ENCODE data around the gene TRNP1.
"Not testable (repeated sequence)": the region's sequence is repeated elsewhere in the genome, so short reads cannot be mapped to it uniquely, and the experiment has no call there.

The TRNP1 gene, protein sequence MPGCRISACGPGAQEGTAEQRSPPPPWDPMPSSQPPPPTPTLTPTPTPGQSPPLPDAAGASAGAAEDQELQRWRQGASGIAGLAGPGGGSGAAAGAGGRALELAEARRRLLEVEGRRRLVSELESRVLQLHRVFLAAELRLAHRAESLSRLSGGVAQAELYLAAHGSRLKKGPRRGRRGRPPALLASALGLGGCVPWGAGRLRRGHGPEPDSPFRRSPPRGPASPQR

DNA sequence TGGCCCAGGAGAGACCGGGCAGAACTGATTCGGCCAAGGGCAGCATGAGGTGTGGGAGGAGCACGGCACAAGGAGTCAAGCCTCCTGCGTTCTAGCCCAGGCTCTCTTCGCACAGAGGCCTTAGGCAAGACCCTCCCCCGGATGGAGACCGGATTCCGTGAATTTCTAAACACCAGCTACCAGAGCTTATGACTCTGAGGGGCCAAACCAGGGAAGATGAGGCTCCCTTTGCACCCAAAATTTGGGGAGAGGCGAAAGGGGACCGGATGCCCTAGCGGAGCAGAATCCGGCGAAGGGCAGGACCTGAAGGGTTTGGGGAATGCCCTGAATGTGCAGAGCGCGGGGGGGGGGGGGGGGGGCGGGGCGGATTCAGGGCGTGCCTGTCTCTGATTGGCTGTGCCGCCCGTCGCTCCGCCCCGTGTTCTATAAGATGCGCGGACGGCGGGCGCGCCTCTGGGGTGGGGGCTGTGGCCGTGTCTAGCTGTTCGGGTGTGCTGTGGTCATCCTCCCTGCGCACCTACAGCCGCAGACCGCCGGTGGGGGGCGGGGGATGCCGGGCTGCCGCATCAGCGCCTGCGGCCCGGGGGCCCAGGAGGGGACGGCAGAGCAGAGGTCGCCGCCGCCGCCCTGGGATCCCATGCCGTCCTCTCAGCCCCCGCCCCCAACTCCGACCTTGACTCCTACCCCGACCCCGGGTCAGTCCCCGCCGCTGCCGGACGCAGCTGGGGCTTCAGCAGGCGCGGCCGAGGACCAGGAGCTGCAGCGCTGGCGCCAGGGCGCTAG, at the start of gene TRNP1:
TRNP1 (plus strand) TSS at position 456 of the 783 bp plus-strand sequence; CDS start at position 551, 95 bp downstream.
- DNase-seq (ENCODE audit: extremely low spot score, insufficient read length, low read depth) (peak; percentile 79), FAIRE-seq (no peak)

DNA sequence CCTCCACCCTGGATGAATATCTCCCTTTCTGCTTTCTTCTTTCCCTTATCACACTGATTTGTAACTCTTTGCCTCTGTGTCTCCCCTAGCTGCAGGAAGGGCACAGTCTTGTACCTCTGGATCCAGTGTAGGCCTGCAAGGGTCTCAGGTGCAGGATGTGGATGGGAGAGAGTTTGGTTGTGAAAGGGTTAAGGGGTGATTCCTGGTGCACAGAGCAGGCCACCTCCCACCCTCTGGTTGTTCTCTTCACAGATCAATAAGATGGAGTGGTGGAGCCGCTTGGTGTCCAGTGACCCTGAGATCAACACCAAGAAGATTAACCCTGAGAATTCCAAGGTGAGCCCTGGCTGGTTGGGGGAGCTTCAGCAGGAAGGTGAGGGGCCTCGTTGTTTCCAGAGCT, 48.4 kb upstream of the TRNP1 start:
- DNase-seq (ENCODE audit: extremely low spot score, insufficient read length, low read depth), result no peak
- FAIRE-seq, result no peak

DNA sequence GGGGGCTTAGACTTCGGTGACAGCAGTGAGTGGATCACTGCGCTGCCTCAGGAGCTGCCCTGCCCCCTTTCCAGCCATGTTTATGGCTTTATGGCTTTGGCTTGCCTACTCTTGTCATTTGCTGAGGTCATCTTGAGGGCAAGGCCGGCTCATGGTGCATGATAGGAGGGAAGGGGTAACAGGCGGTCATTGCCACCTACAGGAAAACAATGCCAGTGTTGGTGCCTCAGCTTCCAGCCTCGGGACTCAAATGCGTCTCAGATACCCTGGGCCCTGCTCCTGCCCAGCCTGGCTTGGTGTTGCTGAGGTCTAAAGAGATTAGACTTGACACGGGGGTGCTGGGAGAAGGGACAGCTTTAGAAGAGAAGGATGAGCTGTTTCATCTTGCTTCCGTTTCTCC, 47.8 kb upstream of the TRNP1 start:
- DNase-seq (ENCODE audit: extremely low spot score, insufficient read length, low read depth), result no peak
- no peak for FAIRE-seq

DNA sequence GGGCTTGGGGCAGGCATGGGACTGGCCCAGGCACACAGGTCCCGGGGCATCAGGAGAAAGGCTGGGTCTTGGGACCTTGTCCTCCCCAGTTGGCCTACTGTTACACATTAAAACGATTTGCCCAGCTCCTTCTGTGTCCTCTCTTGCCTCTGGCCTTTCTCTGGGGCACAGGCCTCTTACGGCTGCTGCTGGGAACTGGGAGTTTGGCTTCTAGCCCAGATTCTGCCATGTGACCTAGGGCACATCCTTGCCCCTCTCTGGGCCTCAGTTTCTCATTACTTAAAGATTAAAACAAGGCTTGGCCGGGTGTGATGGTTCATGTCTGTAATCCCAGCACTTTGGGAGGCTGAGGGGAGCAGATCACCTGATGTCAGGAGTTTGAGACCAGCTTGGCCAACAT, 47.2 kb upstream of the TRNP1 start:
- FAIRE-seq, result no peak
- DNase-seq (ENCODE audit: extremely low spot score, insufficient read length, low read depth), result no peak

DNA sequence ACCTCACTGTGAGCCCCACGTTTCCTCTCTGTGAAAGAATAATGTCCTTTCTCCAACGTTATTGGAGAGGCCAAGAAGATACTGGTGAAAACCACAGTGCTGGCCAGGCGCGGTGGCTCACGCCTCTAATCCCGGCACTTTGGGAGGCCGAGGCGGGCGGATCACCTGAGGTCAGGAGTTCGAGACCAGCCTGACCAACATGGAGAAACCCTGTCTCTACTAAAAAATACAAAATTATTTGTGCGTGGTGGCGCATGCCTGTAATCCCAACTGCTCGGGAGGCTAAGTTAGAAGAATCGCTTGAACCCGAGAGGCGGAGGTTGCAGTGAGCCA, 44.8 kb upstream of the TRNP1 start:
- not testable (repeated sequence) for FAIRE-seq; DNase-seq (ENCODE audit: extremely low spot score, insufficient read length, low read depth)

DNA sequence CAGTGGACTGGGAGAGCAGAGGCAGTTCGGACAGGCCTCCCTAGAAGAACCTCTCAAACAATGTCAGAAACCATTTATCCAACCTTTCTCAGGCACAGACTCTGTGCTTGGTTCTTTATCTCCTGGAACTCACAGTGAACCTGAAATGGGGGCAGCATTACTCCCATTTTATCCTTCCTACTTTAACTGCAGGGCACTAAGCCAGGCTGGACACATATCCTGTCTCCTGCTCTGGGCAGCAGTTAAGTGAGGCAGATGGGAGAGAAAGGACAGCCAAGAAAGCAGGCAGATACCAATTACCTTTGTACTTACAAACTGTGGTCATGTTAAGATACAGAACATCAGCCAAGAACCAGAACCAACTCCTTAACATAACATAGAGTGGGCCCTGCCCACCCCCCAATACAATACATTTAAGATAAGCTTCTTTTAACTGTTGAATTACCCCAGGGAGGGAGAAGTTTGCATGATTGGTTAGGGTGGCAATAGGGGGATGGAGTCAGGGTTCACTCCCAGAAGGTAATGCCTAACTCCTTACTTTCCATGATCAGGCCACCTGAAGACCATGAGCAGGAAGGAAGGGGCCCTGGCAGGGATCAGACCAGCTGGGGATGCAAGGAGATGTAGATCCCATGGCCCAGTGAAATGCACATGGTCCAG, 44.1 kb upstream of the TRNP1 start:
- no peak for FAIRE-seq
- DNase-seq (ENCODE audit: extremely low spot score, insufficient read length, low read depth), result no peak

DNA sequence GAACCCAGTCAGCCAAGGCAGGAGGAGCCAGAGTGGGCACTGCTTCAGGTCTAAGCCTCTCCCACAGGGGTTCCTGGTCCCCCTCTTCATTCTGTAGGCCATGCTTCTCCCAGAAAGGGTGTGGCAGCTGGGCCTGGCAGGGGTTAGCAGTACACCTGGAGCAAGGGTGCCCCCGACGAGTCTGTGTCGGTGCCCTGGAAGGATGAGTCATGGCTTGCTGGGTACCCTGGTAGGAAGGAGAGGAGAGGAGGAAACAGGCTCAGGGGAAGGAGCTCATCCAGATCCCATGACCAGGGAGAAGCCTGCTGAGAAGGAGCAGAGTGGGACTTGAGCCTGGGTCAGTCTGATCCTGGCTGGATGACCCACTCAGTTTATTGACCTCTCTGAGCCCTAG, 43.6 kb upstream of the TRNP1 start:
- FAIRE-seq, result no peak

DNA sequence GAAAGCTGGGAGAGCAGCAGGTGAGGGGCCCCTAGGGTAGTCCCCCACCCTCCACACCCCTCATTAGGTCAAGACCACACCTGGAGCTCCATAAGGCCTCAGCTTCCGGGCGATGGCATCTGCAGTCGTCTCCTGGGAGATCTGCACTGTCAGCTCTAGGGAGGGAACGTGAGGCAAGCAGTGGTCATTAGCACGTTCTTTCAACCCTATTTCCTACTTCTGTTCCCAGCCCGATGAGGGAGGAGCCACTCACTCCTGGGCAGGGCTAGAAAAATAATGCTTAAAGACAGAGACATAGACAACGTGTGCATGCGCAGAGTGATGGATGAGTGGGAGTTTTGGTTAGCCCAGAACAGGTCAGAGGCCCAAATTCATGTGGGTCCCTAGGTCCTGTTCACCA, 42.9 kb upstream of the TRNP1 start:
- no peak for FAIRE-seq
- DNase-seq (ENCODE audit: extremely low spot score, insufficient read length, low read depth), result no peak

More for the DNA sequence above, 43.6 kb upstream of the TRNP1 start:
- DNase-seq (ENCODE audit: extremely low spot score, insufficient read length, low read depth), result no peak

DNA sequence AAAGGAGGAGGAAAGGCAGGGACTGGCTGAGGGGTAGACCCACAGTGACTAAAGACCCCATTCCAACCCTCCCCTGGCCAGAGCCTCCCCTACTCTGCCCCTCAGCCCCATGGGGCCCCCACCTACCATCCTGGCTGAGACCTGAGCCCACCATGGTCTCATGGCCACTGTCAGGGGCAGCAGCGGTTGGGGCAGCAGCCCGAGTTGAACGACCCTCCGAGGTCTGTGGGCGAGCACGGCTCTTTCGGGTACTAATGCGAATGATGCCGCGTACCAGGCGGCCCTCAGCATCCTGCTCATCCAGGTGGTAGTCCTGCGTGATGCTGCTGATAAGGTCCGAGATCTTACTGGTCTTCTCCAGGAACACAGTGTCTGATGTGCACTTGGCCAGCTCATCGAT, 42.3 kb upstream of the TRNP1 start:
- FAIRE-seq, result no peak

DNA sequence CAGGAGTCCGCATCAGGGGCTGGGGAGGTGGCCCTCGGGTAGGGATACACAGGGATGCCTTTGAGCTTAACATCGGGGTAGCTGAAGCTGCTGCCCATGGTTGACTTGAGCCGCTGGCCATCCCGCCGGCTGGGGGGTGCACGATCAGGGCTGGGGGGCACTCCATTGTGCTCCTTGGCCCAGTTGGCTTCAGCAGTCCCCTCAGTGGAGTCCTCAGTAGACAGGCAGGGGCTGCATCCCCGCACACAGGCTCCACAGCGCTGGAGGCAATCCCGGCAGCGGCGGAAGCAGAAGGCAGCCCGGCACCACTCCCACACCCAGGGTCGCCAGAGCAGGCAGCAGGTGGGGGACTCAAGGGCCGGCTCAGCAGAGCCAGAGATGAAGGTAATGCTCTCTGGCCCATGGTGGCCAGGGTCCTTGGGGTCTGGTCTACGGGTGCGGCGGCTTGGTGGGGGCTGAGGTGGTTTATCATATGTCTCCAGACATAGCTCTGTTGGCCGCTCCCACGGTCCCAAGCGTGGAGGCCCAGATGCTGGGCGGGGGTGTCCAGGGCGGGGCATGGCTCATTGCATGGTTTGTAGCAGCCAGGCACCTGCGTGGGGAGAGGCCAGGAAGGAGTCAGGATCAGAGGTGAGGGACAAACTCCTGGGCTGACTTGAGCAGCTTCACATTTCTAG, 41.5 kb upstream of the TRNP1 start:
- FAIRE-seq (no peak), DNase-seq (ENCODE audit: extremely low spot score, insufficient read length, low read depth) (no peak)

More for the DNA sequence above, 42.3 kb upstream of the TRNP1 start:
- no peak for DNase-seq (ENCODE audit: extremely low spot score, insufficient read length, low read depth)

DNA sequence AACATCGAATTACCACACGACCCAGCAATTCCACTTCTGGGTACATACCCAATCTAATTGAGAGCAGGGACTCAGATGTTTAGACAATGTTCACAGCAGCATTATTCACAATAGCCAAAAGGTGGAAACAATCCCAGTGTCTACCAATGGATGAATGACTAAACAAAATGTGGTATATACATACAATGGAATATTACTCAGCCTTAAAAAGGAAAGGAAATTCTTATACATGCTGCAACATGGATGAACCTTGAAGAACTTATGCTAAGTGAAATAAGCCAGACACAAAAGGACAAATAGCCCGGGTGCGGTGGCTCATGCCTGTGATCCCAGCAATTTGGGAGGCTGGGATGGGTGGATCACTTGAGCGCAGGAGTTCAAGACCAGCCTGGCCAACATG, 40.1 kb upstream of the TRNP1 start:
- FAIRE-seq, result no peak
- DNase-seq (ENCODE audit: extremely low spot score, insufficient read length, low read depth), result no peak

DNA sequence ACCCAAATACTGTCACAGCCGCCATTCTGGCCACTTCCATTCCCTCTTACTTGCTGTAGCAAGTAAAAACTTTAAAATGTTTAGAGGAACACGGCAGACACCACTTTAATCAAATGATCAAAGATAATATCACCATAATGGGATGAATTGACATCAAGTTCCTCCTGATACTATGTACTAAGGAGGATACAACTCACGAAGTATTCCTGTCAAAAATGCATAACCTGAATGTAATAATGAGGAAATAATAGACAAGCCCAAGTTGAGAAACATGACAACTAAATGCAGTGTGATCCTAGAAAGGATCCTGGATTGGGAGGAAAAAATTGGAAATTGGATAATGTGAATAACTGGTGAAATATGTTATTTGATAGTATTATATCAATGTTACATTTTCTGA, 37.2 kb upstream of the TRNP1 start:
- no peak for FAIRE-seq

DNA sequence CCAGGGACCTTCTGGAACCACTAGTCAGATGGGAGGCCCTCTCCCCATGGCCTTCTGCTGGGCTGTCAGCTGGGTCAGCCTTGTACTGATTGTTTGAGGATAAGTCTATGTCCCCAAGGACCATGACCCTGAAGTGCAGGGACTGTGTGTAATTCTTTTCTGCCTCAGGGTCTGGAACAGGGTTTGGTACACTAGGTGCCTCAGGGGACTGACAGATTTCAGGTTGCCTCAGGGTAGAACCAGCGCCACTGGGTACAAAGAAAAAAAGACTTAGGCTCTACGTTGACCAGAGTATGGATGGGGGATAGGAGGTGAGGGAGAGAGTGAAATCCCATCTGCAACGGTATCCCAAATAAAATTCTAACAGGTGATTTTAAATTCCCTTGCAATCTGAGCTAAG, 36.2 kb upstream of the TRNP1 start:
- FAIRE-seq (no peak), DNase-seq (ENCODE audit: extremely low spot score, insufficient read length, low read depth) (no peak)

More for the DNA sequence above, 37.2 kb upstream of the TRNP1 start:
- DNase-seq (ENCODE audit: extremely low spot score, insufficient read length, low read depth), result no peak

DNA sequence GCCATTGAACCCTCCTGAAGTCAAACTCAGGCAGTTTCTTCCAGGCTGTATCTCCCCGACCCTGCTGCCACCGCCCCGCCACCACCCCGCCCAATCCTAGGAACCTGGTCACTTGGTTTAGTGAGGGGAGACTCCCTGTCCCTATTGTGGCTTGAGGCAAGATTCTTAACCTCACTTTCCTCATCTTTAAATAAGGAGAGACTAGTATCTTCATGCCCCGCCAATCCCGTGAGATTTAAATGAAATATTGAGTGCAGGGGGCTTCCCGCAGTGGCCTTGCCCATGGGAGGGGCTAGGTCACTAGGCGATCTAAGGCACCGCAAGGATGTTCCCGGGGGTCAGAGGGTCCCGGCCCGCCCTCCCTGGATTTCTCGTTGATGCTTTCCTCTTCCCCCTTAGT, 34.2 kb upstream of the TRNP1 start:
- FAIRE-seq (no peak), DNase-seq (ENCODE audit: extremely low spot score, insufficient read length, low read depth) (no peak)

DNA sequence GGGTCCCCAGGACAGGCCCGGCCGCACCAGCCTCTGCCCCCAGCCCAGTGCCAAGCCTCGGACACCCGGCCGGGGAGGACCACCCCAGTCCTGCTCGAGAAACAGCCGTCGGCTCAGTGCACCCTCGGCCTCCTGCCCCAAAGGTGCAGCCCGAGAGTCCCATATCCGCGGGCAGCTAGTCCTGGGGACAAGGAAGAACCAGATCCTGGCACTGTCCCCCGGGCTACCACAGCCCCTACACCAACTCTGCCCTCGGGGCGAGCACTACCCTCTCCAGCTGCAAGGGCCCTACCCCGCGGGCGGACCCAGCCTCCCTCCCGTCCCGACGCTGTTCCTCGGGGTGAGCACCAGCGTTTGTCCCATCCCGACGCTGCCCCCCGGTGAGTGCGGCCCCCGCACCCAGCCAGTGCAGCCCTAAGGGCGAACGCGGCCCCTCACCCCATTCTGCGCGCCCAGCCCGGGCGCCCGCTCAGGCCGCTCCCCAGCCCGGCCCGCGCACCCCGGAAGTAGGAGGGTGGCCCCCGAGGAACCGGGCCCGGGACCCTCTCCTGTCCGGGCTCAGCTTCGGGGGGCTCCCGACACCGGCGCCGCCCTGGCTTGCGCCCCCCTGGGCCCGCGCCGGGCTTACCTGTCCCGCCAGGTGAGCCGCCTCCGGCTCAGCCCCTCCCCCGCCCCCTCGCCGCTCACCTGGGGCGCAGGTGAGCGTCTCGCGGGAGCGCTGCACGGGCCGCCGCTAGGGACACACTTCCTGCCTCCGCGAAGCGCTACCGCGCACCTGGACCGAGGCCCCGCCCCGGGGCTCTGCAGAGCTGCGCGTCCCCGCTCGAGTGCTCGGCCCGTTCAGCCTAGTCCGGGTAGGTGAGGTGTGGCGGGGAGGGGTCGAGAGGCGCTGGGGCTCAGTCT, 33.5 kb upstream of the TRNP1 start, which contains the start of gene KDF1:
KDF1 (minus strand) TSS at position 747 of the 903 bp plus-strand sequence. CDS start 8,088 bp downstream, outside the sequence.
- DNase-seq (ENCODE audit: extremely low spot score, insufficient read length, low read depth) (no peak), FAIRE-seq (no peak)

DNA sequence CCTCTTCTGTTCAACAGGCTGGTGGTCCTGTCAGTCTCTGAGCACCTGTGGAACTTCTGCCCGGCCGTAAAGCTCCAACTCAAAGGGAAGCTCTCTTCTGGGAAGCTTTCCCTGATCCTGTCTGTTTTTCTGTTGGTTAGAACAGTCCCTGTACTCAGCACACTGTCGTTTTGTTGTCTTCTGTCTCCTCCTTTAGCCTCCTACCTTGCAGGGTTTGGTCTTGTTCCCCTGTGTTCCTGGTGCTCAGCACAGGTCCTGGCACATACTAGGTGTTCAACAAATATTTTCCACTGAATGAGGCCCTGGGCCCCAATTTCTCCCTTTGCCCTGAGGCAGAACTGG, 32.9 kb upstream of the TRNP1 start:
- DNase-seq (ENCODE audit: extremely low spot score, insufficient read length, low read depth) (no peak), FAIRE-seq (no peak)

DNA sequence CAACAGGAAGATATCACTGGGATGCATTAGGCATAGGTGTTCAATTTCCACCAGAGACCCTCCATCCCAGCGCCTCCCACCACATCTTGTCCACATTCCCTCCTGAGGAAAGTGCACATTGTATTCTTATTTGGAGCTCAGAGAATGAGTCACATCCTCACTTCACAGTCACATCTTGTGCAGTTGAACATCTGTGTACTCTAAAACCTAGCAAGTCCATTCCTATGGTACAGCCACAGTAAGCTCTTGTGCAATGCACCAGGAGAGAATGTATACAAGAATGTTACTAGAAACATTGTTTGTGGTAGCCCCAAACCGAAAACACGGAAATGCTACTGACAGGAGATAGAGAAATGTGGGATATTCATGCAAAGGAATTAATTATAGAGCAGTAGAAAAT, 31.7 kb upstream of the TRNP1 start:
- FAIRE-seq, result no peak

DNA sequence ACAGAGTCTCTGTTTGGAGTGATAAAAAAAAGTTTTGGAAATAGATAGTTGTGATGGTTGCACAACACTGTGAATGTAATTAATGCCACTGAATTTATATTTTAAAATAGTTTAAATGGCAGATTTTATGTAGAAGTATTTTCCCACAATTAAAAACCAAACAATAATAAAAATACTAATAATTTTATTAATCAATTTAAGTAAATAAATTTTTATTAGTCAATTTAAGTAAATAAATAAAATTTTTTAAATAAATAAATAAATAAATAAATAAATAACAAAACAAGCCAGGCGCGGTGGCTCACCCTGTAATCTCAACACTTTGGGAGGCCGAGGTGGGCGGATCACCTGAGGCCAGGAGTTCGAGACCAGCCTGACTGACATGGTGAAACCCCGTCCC, 28.3 kb upstream of the TRNP1 start:
- DNase-seq (ENCODE audit: extremely low spot score, insufficient read length, low read depth), result no peak
- FAIRE-seq, result no peak

More for the DNA sequence above, 31.7 kb upstream of the TRNP1 start:
- no peak for DNase-seq (ENCODE audit: extremely low spot score, insufficient read length, low read depth)

DNA sequence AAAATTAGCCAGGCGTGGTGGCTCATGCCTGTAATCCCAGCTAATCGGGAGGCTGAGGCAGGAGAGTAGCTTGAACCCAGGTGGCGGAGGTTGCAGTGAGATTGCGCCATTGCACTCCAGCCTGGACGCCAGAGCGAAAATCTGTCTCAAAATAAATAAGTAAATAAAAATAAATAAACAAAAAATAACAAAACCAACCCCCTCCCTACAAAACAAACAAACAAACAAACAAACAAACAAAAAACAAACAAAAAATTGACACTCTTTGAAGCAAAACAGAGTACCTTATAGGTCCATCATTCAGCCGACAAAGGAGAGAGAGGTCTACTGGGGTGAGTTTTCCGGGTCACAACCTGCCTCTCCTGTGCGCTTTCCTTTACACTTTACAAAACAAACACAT, 27.9 kb upstream of the TRNP1 start:
- no peak for DNase-seq (ENCODE audit: extremely low spot score, insufficient read length, low read depth)
- no peak for FAIRE-seq

DNA sequence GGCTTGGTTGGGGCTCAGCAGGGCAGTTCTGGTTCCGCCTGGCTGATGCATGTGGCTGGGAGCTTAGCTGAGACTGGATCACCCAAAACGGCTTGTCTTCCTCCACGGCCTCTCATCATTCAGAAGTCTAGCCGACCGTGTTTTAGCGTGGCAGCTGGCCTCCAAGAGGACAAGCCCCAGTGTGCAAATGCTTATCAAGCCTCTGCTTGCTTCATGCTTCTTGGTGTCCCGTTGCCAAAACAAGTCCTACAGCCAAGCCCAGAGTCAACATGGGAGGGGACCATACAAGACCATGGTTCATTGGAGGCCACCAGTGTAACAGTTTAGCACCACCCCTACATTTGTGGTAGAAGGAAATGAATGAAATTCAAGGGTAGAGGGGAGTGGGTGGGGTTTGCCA, 22.7 kb upstream of the TRNP1 start:
- DNase-seq (ENCODE audit: extremely low spot score, insufficient read length, low read depth), result no peak
- FAIRE-seq, result no peak
